ENCODE results near the gene IGSF1.

GRCh38 chrX:131271826-131272225, 17.3 kb downstream of the IGSF1 start:
- no peak for TF ChIP-seq KDM1A (CRISPR knock-in tag; IDR thresholded peaks at IDR 0.05)
- TF ChIP-seq ZNF543 (CRISPR knock-in tag; IDR thresholded peaks at IDR 0.05) = no peak
- TF ChIP-seq RAD21 (CRISPR knock-in tag; IDR thresholded peaks at IDR 0.05) = no peak
- peak; percentile 24; the same call in 1 of the 2 replicates for TF ChIP-seq GATA4 (IDR thresholded peaks at IDR 0.05; ENCODE audit: borderline replicate concordance, low read depth)
- TF ChIP-seq MXI1 (IDR thresholded peaks at IDR 0.05; ENCODE audit: borderline replicate concordance, low read depth, low read length) = no peak
- TF ChIP-seq, protein P1, sequence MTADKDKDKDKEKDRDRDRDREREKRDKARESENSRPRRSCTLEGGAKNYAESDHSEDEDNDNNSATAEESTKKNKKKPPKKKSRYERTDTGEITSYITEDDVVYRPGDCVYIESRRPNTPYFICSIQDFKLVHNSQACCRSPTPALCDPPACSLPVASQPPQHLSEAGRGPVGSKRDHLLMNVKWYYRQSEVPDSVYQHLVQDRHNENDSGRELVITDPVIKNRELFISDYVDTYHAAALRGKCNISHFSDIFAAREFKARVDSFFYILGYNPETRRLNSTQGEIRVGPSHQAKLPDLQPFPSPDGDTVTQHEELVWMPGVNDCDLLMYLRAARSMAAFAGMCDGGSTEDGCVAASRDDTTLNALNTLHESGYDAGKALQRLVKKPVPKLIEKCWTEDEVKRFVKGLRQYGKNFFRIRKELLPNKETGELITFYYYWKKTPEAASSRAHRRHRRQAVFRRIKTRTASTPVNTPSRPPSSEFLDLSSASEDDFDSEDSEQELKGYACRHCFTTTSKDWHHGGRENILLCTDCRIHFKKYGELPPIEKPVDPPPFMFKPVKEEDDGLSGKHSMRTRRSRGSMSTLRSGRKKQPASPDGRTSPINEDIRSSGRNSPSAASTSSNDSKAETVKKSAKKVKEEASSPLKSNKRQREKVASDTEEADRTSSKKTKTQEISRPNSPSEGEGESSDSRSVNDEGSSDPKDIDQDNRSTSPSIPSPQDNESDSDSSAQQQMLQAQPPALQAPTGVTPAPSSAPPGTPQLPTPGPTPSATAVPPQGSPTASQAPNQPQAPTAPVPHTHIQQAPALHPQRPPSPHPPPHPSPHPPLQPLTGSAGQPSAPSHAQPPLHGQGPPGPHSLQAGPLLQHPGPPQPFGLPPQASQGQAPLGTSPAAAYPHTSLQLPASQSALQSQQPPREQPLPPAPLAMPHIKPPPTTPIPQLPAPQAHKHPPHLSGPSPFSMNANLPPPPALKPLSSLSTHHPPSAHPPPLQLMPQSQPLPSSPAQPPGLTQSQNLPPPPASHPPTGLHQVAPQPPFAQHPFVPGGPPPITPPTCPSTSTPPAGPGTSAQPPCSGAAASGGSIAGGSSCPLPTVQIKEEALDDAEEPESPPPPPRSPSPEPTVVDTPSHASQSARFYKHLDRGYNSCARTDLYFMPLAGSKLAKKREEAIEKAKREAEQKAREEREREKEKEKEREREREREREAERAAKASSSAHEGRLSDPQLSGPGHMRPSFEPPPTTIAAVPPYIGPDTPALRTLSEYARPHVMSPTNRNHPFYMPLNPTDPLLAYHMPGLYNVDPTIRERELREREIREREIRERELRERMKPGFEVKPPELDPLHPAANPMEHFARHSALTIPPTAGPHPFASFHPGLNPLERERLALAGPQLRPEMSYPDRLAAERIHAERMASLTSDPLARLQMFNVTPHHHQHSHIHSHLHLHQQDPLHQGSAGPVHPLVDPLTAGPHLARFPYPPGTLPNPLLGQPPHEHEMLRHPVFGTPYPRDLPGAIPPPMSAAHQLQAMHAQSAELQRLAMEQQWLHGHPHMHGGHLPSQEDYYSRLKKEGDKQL (CRISPR knock-in tag; IDR thresholded peaks at IDR 0.05; ENCODE audit: low read depth) = no peak
- TF ChIP-seq BHLHE40 (IDR thresholded peaks at IDR 0.05; ENCODE audit: low read length) = no peak
- no peak for TF ChIP-seq MXD4 (CRISPR knock-in tag; IDR thresholded peaks at IDR 0.05)

Data from HepG2 (cell line).